Activated CD8-positive, alpha-beta memory T cell treated with anti-CD3 and anti-CD28 coated beads for 1 hour (primary cell): ENCODE results near the gene LAPTM5.

ENCODE experiments used
- DNase-seq, 2 donors: peaks; one replicate each; pipeline ENCODE4 v3.0.0-alpha.2; 2020; ENCODE audit warnings: low read depth in 1 of 2; ENCODE audit errors: extremely low read depth in 1 of 2

LAPTM5 gene

DNA sequence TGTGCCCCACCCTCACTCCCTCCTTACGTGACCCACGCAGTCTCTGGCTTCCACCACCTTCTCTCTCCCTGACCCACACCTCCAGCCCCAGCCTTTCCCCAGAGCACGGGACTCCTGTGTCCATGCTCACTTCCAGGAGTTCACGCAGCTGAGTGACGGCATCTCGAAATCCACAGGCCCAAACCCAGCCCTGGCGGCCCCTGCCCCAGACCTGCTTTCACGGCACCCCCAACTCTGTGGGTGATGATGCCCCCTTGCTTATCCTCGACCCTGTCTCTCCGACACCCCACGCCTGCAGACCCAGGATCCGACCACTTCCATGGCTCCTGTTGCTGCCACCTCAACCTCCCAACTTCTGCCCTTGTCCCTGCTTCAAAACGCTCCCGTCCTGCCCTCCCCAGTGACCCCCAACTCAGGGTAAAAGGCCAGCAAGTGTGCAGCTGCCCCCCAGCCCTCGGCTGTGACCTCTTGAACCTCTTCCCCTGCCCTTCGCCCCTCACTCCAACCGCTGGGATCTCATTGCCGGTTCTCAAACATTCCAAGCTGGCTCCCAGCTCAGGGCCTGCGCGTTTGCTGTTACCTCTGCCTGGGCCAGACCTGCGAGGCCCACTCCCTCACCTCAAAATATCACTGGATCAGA lies 30.4 kb upstream of the LAPTM5 start:
- no peak for DNase-seq

DNA sequence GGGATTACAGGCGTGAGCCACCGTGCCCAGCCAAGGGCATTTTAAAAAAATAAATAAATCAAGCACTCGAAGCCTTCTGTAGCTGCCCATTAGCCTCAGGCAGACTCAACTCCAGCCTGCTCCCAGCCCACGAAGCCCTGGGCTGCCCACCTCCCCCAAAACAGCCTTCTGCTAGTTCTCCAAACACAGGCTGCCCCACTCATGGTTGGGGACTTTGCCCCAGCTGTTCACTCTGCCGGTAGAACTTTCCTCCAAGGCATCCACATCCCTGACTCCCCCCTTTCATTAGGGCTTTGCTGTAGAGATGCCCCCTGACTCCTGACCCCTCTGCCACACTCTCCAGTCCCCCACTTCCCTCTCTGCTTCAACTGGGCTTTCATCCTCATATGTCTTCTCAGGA lies 29.7 kb upstream of the LAPTM5 start:
- no peak for DNase-seq

DNA sequence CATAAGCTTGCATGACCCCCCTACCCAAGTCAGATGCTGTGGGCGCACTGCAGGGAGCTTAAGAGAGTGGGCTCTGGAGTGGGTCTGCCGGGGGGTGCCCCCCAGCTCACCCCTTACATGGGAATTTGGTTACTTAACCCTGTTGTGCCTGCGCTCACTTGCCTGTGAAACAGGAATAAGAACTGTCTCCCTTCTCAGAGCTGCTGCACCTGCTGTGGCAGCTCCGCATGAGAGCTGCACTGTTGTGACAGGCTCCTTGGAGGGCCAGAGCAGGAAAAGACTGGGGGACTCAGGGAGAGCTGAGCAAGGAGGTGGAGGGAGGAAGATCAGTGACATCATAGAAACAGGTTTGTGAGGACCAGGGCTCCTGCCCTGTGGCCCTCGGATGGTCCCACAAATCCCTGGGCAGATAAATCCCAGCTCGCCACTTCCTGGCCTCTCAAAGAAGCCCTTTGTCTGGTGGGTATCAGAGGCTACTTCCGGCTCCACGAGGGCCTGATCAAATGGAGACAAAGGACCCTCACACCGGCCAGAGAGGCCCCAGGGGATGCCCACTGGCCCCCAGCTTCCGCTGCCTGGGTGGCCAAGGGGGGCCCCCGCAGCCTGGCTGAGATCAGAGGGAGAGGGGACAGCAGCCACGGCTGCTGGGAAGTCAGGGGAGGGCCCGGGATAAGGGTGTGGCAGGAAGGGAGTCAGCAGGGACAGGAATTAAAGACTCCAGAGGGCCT lies 28.9 kb upstream of the LAPTM5 start:
- no peak for DNase-seq

DNA sequence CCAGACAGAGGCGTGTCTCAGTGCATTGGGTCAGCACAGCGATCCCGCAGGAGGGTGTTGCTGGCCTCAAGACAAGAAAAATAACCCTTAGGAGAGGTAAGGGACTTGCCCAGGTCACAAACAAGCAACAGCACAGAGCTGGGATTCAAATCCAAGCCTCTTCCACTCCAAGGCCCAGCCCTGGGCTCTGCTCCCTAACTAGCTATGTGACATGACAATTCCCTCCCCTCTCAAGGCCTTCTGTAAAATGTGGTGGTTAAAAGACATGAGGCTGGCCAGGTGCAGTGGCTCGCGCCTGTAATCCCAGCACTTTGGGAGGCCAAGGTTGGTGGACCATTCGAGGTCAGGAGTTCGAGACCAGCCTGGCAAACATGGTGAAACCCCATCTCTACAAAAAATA lies 28.1 kb upstream of the LAPTM5 start:
- no peak for DNase-seq

GRCh38 chr1:30785181-30785580 lies 27.6 kb upstream of the LAPTM5 start:
- DNase-seq, result no peak

GRCh38 chr1:30783256-30783915 lies 25.8 kb upstream of the LAPTM5 start:
- DNase-seq, result no peak

DNA sequence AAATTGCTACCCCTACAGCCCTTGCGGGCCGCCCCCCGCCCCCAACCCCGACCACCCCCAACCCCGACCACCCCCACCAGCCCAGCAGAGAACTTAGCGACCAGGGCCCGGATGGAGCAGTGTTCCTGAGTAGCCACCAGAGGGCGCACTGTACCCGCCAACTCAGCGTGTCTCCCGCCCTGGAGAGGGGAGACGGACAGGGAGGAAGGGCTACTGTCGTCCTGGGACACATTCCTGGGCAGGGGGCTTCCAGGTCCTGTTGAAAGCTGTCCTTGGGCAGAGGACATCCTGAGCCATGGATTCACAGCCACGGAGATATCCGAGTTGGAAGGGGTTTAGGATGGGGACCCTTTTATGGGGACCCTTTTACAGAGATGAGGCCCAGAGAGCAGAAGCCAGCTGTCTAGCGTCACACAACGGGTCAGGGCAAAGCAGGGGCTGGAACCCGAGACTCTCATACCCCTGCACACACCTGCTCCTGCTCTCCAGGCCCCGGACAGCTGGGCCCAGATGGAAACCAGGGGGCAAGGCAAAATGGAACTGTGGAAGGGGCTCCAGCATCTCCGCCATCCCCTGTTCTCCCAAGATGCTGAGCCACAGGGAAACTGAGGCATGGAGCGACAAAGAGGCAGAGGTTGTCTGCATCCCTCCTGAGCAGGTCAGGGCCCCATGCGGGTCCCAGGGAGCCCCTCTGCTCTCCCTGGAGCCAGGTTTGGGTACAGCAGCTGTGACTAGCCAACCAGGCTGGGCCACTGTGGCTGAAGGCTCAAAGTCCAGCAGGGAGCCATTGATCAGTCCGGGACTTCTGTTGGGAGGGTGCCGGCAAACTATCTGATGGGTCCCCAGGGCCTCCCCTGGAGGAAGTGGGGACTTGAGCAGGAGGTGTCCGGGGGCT lies 25.0 kb upstream of the LAPTM5 start:
- peak; percentile 39 to 63 for DNase-seq

DNA sequence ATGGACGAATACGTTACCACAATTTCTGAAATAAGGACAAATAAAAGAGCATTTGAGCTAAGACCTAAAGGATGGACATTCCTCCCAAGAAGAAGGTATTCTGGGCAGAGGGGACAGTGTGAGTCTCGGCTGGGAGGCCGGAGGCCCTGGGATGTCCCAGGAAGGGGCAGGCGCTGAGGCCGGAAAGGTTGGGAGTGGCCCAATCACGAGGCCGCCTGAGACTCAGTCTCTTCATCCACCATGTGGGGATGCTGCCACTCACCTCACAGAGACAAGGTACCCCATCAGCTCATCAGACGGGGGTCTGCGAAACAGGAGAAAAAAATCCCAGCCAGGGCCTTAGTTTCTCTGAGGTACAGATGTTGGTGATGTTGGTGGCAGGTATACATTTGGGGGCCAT lies 24.3 kb upstream of the LAPTM5 start:
- no peak for DNase-seq

DNA sequence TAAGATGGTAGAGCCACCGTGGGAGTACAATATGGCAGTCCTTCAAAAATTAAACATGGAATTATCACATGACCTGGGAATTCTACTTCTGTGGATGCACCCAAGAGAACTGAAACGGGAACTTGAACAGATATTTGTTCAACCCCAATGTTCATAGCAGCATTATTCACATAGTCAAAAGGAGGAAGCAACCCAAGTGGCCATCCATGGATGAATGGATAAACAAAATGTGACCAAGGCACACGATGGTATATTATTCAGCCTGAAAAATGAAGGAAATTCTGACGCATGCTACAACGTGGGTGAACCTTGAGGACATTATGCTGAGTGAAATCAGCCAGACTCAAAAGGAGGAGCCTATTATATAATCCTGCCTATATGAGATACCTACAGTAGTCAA lies 22.8 kb upstream of the LAPTM5 start:
- DNase-seq, result no peak

- peak; percentile 84 to 93 for DNase-seq
Measured at GRCh38 chr1:30779294-30780071, 21.9 kb upstream of the LAPTM5 start.

- DNase-seq, result no peak
Measured at GRCh38 chr1:30778979-30779293, 21.4 kb upstream of the LAPTM5 start.

DNA sequence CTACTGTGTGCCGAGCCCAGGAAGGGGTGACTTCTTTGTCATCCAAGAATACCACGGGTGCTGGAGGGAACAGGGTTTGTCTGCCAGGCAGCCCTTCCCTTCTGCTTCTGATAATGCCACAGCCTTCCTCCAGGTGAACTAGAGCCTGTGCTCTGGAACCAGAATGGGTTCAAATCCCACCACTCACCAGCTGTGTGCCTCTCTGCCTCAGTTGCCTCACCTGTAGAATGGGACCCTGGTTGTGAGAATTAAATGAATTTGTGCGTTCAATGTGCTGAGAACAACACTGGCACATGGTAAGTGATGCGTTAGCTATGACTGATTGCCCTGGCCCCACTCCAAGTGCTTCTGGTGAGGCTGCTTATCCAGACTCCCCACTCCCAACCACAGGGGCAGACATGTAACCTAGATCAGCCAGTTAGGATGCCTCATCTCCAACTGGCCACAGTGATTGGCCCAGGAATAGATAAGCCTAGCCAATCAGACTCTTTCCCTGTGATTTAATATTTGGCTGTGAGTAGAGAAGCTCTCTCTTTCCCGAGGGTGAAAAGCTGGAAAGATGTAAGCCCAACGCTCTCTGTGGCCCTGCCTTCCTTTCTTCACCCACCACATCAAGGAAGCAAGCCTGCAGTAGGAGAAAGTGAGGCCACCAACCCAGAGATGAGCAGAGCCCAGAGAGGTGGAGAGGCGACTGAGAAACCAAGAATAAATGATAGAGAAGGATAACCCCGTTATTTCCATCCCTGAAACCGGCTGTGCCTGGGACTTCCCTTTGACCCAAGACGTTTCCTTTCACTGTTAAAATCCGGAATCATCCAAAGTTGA lies 20.8 kb upstream of the LAPTM5 start:
- DNase-seq, result no peak

- DNase-seq, result no peak
Measured at GRCh38 chr1:30777904-30778153, 20.3 kb upstream of the LAPTM5 start.

- no peak for DNase-seq
Measured at GRCh38 chr1:30777060-30777903, 19.7 kb upstream of the LAPTM5 start.

DNA sequence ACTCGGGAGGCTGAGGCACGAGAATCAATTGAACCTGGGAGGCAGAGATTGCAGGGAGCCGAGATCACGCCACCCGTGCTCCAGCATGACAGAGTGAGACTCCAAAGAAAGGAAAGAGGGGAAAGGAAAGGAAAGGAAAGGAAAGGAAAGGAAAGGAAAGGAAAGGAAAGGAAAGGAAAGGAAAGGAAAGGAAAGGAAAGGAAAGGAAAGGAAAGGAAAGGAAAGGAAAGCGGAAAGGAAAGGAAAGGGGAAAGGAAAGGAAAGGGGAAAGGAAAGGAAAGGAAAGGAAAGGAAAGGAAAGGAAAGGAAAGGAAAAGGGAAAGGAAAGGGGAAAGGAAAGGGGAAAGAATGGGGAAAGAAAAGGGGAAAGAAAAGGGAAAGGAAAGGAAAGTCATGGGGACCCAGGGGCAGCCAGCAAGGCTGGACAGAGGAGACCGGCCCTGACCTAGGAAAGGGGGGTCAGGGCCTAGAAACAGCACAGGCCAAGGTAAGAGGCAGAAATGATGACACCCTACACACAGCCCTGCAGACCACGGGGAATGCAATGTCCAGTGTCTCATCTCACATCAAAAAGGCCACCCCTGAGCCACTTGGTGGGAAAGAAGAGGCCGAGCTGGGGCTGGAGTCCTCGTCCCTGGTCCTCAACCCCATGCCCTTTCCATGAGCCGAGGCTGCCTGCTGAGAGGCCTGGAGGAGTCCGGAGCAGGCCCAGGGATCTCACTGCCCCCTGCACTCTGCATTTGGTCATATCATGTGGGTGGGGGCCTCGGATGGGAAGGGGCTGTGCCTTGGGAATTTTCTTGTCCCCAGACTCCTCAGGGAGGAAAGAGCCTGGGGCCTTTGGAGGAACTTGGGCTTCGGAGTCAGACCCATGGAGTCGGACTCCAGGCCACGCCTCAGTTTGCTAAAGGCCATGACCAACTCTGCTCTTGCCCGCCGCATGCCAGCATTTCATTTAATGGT lies 18.8 kb upstream of the LAPTM5 start:
- DNase-seq, result no peak

DNA sequence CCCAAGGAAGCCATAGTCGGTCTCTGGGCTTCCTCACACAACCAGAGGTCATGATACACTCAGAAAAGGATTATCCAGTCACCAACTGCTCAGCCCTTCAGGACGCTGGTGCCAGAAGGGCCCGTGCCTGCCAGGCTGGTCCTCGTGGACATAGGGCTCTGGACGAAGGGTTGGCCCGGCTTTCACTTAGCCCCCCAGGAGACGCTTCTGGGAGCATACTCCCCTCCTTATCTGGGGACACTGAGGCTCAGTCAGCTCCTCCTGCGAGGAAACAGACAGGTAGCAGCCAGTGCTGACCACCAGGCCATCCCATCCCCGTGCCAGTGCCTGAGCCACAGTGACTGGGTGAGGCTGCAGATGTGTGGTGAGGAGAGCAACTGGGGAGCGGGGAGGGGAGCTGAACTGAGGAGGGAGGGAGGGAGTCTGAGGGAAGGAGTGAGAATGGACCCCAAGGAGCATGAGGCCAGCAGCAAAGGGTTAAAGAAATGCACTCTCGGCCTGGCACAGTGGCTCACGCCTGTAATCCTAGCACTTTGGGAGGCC lies 17.9 kb upstream of the LAPTM5 start:
- DNase-seq, result no peak

GRCh38 chr1:30774550-30775432 lies 17.2 kb upstream of the LAPTM5 start:
- no peak for DNase-seq
